Lung (tissue), 12 donors: ENCODE results near the gene CDC42BPA. TPM values are rescaled to one million over a fixed set of nuclear protein-coding genes. Genes with fewer than 3 reads are reported as not detected.
A peak's percentile ranks its signal among the peaks of the same experiment; 100 is the strongest.

Experiments used
- ATAC-seq: fragments of 200-7000 bp; cut with Tn5 transposase; one replicate; pipeline ENCODE4 v1.9.1; 2020; ENCODE audit warnings: moderate number of reproducible peaks; ENCODE audit not compliant: insufficient read depth, low FRiP score
- DNase-seq, 3 donors: peaks; one replicate each; pipeline ENCODE4 v3.0.0-alpha.2; 2013 to 2017
- H3K27ac ChIP-seq, 2 donors: one replicate each; pipeline ENCODE4 v1.5.1; 2013; ENCODE audit warnings: mild to moderate bottlenecking in 2 of 2, moderate library complexity in 2 of 2, control low read depth in 1 of 2, inconsistent platforms in 1 of 2, low read depth in 1 of 2, low read length in 1 of 2
- H3K27me3 ChIP-seq, 3 donors: one replicate each; pipeline ENCODE4 v1.5.1; 2013; ENCODE audit warnings: low read length in 2 of 3; ENCODE audit not compliant: control insufficient read depth in 3 of 3, insufficient read depth in 3 of 3
- H3K36me3 ChIP-seq, 4 donors: one replicate each; pipeline ENCODE4 v1.5.1; 2013; ENCODE audit warnings: low read length in 4 of 4, mild to moderate bottlenecking in 1 of 4, moderate library complexity in 1 of 4; ENCODE audit not compliant: control insufficient read depth in 4 of 4, insufficient read depth in 4 of 4
- H3K4me1 ChIP-seq, 5 donors: one replicate each; pipeline ENCODE4 v1.5.1; 2013; ENCODE audit warnings: low read length in 5 of 5, mild to moderate bottlenecking in 2 of 5, moderate library complexity in 1 of 5; ENCODE audit not compliant: control insufficient read depth in 5 of 5, insufficient read depth in 5 of 5
- H3K4me3 ChIP-seq: one replicate; pipeline ENCODE4 v1.5.1; 2013; ENCODE audit warnings: mild to moderate bottlenecking, control low read depth, moderate library complexity
- H3K9ac ChIP-seq, 2 donors: one replicate each; pipeline ENCODE4 v1.5.1; 2013; ENCODE audit warnings: low read length in 2 of 2, control low read depth in 1 of 2; ENCODE audit not compliant: insufficient read depth in 1 of 2
- H3K9me3 ChIP-seq, 4 donors: one replicate each; pipeline ENCODE4 v1.5.1; 2013; ENCODE audit warnings: low read length in 3 of 4, mild to moderate bottlenecking in 1 of 4, moderate library complexity in 1 of 4; ENCODE audit not compliant: control insufficient read depth in 4 of 4, insufficient read depth in 3 of 4
- CTCF ChIP-seq: IDR thresholded peaks from 2 replicates; pipeline ENCODE4 v1.5.1; 2012; ENCODE audit warnings: mild to moderate bottlenecking; ENCODE audit errors: control extremely low read depth, extremely low read depth
- WGBS, 2 donors: extraction: QIAGEN DNeasy Blood & Tissue Kit; methylation state at CpG; one replicate each; pipeline ENCODE4 v1.1.7; 2013; 5-methylcytosine and 5-hydroxymethylcytosine counted together
- polyA plus RNA-seq, 2 donors: library from polyadenylated mRNA; stranded (reverse); fragments of 200-250 nt; gene quantifications; one replicate each; pipeline ENCODE4 v1.2.1, GENCODE V29; 2013
- total RNA-seq, 2 donors: library from RNA; depleted of rRNA in 1 of 2; stranded (reverse); fragments of >200 nt in 1 of 2; gene quantifications; one replicate each; pipeline ENCODE4 v1.2.1, GENCODE V29; 2014 to 2021
- donor health status: control.
- donor health status: control.
- donor health status: Bipolar disorder and iron deficiency.
- donor health status: healthy.
- donor health status: DM: yes; HTN: yes; CAD: no.

CDC42BPA gene
- total and polyA plus RNA-seq, 4 donors, result 6.4 to 97.4 (median 20.2) TPM

GRCh38 chr1:227300682-227301081 lies 17.6 kb downstream of the CDC42BPA start:
- no peak overlapping the region for H3K9ac ChIP-seq
- TF ChIP-seq CTCF, result no peak
- ATAC-seq (no peak), DNase-seq (no peak)
- peaks cover 0 to 18% (median 6%) of the 10 kb centered on the region in 5 donors for H3K4me1 ChIP-seq
- 93 to 95% methylated on average over 7 of the region's 7 CpGs for WGBS, 2 donors
- H3K4me3 ChIP-seq, result no peak overlapping the region
- H3K36me3 ChIP-seq, result no peaks in the 10 kb centered on the region
- H3K27me3 ChIP-seq, result no peaks in the 10 kb centered on the region
- H3K9me3 ChIP-seq, result no peaks in the 10 kb centered on the region
- H3K27ac ChIP-seq, result no peak overlapping the region

DNA sequence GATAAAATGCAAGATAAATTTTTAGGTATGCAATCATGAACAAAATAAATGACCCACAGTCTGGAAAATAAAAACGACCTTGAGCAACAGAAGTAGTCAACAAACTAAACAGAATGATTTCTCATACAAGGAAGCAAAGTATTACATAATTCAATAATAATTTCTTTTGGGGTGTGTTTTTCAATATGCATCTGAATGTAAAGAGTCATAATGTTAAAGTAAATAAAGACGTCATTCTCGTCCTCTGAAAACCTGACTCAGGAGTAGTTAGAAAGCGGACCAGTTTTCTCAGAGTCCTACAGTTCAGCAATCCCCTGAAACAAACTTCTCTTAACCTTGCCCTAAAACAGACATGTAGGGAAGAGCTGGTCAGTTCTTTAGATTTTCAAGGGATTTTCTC lies 18.6 kb downstream of the CDC42BPA start:
- Histone ChIP-seq H3K9ac (peak overlapping the region in 1 of 2 donors; percentile 80), H3K4me1 (peaks cover 0 to 18% (median 6%) of the 10 kb centered on the region in 5 donors), H3K36me3 (no peaks in the 10 kb centered on the region), H3K9me3 (no peaks in the 10 kb centered on the region), H3K27ac (no peak overlapping the region), H3K27me3 (no peaks in the 10 kb centered on the region), H3K4me3 (no peak overlapping the region)
- no peak for TF ChIP-seq CTCF
- WGBS, 2 donors, result 50 to 70% methylated on average over 4 of the region's 4 CpGs
- DNase-seq (peak in 1 of 3 donors; percentile 23), ATAC-seq (no peak)

GRCh38 chr1:227299241-227299627 lies 19.1 kb downstream of the CDC42BPA start:
- Histone ChIP-seq H3K27me3 (no peaks in the 10 kb centered on the region), H3K4me3 (no peak overlapping the region), H3K36me3 (no peaks in the 10 kb centered on the region), H3K9me3 (no peaks in the 10 kb centered on the region), H3K27ac (no peak overlapping the region), H3K4me1 (peaks cover 0 to 18% (median 6%) of the 10 kb centered on the region in 5 donors), H3K9ac (peak overlapping the region in 1 of 2 donors; percentile 80)
- TF ChIP-seq CTCF, result no peak
- ATAC-seq (no peak), DNase-seq (peak in 1 of 3 donors; percentile 81)
